ENCODE data around the gene DLK2. TPM values are rescaled to one million over a fixed set of nuclear protein-coding genes. Genes with fewer than 3 reads are reported as not detected.

Gene DLK2
- total RNA-seq, 2 experiments from 2014 or later: 0.19 to 0.36 TPM

DNA sequence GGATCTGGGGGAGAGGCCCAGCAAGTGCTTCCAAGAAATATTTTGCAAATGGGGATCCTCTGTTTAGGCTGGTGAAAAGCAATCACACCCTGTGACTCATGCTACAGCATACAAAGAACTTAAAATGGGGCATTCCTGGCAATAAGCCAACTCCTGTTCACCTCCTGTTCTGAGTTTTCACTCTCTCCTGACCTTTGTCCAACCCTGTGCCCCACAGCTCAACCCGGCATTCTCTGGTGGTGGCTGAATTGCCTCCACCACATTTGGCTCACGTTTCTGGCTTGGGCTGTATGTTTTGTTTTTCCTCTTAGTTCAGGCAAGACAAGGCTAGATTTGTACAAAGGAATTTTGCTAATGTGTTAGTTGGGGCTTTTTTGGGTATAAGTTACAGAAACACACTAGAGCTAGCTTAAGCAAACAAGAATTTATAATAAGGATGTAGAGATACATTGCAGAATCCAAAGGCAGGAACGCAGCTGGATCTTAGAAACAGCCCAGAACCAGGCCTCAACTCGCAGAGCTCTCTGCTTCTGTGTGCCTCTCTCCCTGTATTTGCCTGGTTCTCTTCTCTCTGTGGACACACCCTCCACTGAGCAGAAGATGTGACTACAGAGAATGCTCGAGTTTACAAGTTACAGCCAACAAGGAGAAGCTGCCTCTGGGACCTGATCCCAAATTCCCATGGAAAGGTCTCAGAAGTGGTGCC lies 18.6 kb downstream of the DLK2 start:
- Mint-ChIP-seq H3K36me3 (ENCODE audit: low read depth) (peaks cover 41% of the 10 kb centered on the region), H3K27ac (no peak overlapping the region), H3K9me3 (no peaks in the 10 kb centered on the region), H3K27me3 (no peaks in the 10 kb centered on the region), H3K4me1 (ENCODE audit: low read depth) (peaks cover 1% of the 10 kb centered on the region), H3K4me3 (no peak overlapping the region)
- Histone ChIP-seq H3K4me3 (ENCODE audit: low read length) (no peak overlapping the region), H3K4me1 (ENCODE audit: insufficient read depth, low read length) (peaks cover 3% of the 10 kb centered on the region), H3K27ac (ENCODE audit: low read depth in 1 of 2, low read length in 2 of 2) (no peak overlapping the region), H3K27me3 (ENCODE audit: control insufficient read depth in 1 of 2, insufficient read depth in 2 of 2, low read length in 2 of 2) (no peaks in the 10 kb centered on the region), H3K36me3 (ENCODE audit: insufficient read depth, low read length) (peaks cover 61% of the 10 kb centered on the region), H3K9me3 (ENCODE audit: control insufficient read depth in 1 of 2, insufficient read depth in 1 of 2, low read length in 2 of 2) (no peaks in the 10 kb centered on the region)
- DNase-seq: peak in 1 of 14 experiments; percentile 2
- no peak for ATAC-seq (ENCODE audit: poor library complexity)
- intact Hi-C loops (cut with DNase I, micrococcal nuclease): no loop called here
- CTCF ChIA-PET: no interaction called here
- TF ChIP-seq CTCF (IDR thresholded peaks at IDR 0.05): no peak
- POLR2A ChIA-PET: interaction anchor here (0.6 to 1.3 kb wide), 3 partner anchors 9 to 70 kb away, joined by 3 to 4 read pairs (median 3); partner anchors contain the start of gene ABCC10

- no peak for ATAC-seq (ENCODE audit: poor library complexity)
- H3K4me1 Mint-ChIP-seq (ENCODE audit: low read depth): peaks cover 4% of the 10 kb centered on the region
- ChIA-PET POLR2A (interaction anchor here (0.6 to 1.3 kb wide), 3 partner anchors 8 to 71 kb away, joined by 3 to 4 read pairs (median 3); partner anchors contain the start of gene ABCC10), CTCF (no interaction called here)
- Histone ChIP-seq H3K36me3 (ENCODE audit: insufficient read depth, low read length) (peaks cover 66% of the 10 kb centered on the region), H3K9me3 (ENCODE audit: control insufficient read depth in 1 of 2, insufficient read depth in 1 of 2, low read length in 2 of 2) (no peaks in the 10 kb centered on the region), H3K4me1 (ENCODE audit: insufficient read depth, low read length) (peaks cover 3% of the 10 kb centered on the region), H3K27me3 (ENCODE audit: control insufficient read depth in 1 of 2, insufficient read depth in 2 of 2, low read length in 2 of 2) (no peaks in the 10 kb centered on the region), H3K27ac (ENCODE audit: low read depth in 1 of 2, low read length in 2 of 2) (no peak overlapping the region), H3K4me3 (ENCODE audit: low read length) (no peak overlapping the region)
- no peak overlapping the region for H3K27ac Mint-ChIP-seq
- no peak overlapping the region for H3K4me3 Mint-ChIP-seq
- no peaks in the 10 kb centered on the region for H3K27me3 Mint-ChIP-seq
- H3K9me3 Mint-ChIP-seq: no peaks in the 10 kb centered on the region
- DNase-seq: peak in 1 of 14 experiments; percentile 7
- H3K36me3 Mint-ChIP-seq (ENCODE audit: low read depth): peaks cover 39% of the 10 kb centered on the region
- no peak for TF ChIP-seq CTCF (IDR thresholded peaks at IDR 0.05)
- intact Hi-C loops (cut with DNase I, micrococcal nuclease): no loop called here
Observed at GRCh38 chr6:43435682-43436437, 19.5 kb downstream of the DLK2 start.

- no peaks in the 10 kb centered on the region for H3K27me3 ChIP-seq (ENCODE audit: control insufficient read depth in 1 of 2, insufficient read depth in 2 of 2, low read length in 2 of 2)
- intact Hi-C loops (cut with DNase I, micrococcal nuclease): no loop called here
- H3K27ac Mint-ChIP-seq: no peak overlapping the region
- H3K4me3 Mint-ChIP-seq: no peak overlapping the region
- no peak overlapping the region for H3K27ac ChIP-seq (ENCODE audit: low read depth in 1 of 2, low read length in 2 of 2)
- POLR2A ChIA-PET: no interaction called here
- no peak overlapping the region for H3K4me3 ChIP-seq (ENCODE audit: low read length)
- H3K36me3 Mint-ChIP-seq (ENCODE audit: low read depth): peaks cover 39% of the 10 kb centered on the region
- DNase-seq: no peak
- CTCF ChIA-PET: no interaction called here
- no peaks in the 10 kb centered on the region for H3K27me3 Mint-ChIP-seq
- H3K4me1 ChIP-seq (ENCODE audit: insufficient read depth, low read length): peaks cover 3% of the 10 kb centered on the region
- no peak for TF ChIP-seq CTCF (IDR thresholded peaks at IDR 0.05)
- no peaks in the 10 kb centered on the region for H3K9me3 Mint-ChIP-seq
- no peak for ATAC-seq (ENCODE audit: poor library complexity)
- H3K9me3 ChIP-seq (ENCODE audit: control insufficient read depth in 1 of 2, insufficient read depth in 1 of 2, low read length in 2 of 2): no peaks in the 10 kb centered on the region
- peaks cover 4% of the 10 kb centered on the region for H3K4me1 Mint-ChIP-seq (ENCODE audit: low read depth)
- peaks cover 62% of the 10 kb centered on the region for H3K36me3 ChIP-seq (ENCODE audit: insufficient read depth, low read length)
Observed at GRCh38 chr6:43434943-43435342, 20.4 kb downstream of the DLK2 start.
